ENCODE results near the gene ANKRD53.

Gene ANKRD53

DNA sequence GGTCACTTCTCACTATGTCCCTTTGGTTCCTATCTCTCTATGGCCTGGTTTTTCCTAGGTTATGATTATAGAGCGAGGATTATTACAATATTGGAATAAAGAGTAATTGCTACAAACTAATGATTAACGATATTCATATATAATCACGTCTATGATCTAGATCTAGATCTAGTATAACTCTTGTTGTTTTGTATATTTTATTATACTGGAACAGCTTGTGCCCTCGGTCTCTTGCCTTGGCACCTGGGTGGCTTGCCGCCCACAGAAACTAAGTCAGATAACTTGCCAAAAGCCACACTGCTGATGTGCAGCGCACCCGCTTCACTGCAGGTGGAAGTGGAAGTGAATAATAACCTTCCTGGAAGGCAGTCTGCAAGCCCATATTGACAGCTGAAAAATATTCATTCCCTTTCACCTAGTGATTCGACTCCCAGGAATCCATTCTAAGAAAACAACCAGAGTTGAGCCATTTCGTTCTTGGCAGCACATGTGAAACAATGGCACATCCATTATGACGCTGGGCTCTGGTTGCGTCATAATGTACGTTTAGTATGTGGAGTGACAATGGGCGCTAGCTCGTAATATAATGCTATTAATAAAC lies 725 bp upstream of the ANKRD53 start:
- no peak for DNase-seq (ENCODE audit: low spot score)
- TF ChIP-seq, protein P1, sequence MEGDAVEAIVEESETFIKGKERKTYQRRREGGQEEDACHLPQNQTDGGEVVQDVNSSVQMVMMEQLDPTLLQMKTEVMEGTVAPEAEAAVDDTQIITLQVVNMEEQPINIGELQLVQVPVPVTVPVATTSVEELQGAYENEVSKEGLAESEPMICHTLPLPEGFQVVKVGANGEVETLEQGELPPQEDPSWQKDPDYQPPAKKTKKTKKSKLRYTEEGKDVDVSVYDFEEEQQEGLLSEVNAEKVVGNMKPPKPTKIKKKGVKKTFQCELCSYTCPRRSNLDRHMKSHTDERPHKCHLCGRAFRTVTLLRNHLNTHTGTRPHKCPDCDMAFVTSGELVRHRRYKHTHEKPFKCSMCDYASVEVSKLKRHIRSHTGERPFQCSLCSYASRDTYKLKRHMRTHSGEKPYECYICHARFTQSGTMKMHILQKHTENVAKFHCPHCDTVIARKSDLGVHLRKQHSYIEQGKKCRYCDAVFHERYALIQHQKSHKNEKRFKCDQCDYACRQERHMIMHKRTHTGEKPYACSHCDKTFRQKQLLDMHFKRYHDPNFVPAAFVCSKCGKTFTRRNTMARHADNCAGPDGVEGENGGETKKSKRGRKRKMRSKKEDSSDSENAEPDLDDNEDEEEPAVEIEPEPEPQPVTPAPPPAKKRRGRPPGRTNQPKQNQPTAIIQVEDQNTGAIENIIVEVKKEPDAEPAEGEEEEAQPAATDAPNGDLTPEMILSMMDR (IDR thresholded peaks at IDR 0.05; ENCODE audit: extremely low read depth, missing control alignments): no peak

DNA sequence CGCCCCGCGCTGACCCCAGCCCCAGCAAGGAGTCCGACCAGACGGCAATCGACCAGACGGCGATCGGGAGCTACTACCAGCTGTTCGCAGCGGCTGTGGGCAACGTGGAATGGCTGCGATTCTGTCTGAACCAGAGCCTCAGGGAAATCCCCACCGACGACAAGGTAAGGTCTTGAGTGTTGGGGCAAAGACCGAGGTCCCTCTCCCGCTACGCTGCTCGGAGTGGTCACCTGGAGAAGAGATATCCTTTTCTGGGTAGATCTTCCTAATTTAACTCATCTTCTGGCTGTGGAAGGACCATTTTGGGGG lies 704 bp downstream of the ANKRD53 start:
- no peak for DNase-seq (ENCODE audit: low spot score)
- TF ChIP-seq, protein P1 (IDR thresholded peaks at IDR 0.05; ENCODE audit: extremely low read depth, missing control alignments): no peak

DNA sequence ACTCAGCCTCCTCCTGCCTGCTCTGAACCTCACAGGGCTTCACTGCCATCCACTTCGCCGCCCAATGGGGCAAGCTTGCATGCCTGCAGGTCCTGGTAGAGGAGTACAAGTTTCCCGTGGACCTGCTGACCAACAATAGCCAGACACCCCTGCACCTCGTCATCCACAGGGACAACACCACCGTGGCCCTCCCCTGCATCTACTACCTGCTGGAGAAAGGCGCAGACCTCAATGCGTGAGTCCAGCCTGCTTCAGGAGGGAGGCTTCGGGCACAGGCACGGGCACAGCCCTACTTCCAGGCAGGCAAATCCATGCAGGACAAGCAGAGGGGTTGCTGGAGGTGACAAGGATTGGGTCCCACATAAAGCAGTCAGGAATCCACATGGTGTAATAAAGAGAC lies 1.2 kb downstream of the ANKRD53 start:
- TF ChIP-seq, protein P1 (IDR thresholded peaks at IDR 0.05; ENCODE audit: extremely low read depth, missing control alignments): no peak
- DNase-seq (ENCODE audit: low spot score): no peak

DNA sequence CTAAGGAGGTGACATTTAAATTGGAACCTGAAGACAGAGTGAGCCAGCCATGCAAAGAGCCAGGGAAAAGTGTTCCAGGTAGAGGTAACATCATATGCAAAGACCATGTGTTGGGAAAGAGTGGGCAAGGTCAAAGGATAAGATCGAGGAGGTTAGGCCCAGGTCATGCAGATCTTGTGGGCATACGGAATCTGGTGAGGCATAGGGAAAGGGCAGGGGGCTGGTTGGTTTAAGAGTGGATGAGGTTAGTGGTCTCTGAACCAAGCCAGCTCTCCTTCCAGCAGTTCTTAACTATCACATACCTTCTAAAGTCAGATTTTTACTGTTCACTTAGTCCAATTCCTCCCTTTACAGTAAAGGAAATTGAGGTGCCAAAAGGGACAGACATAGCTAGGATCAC lies 3.0 kb downstream of the ANKRD53 start:
- no peak for DNase-seq (ENCODE audit: low spot score)
- TF ChIP-seq, protein P1 (IDR thresholded peaks at IDR 0.05; ENCODE audit: extremely low read depth, missing control alignments): no peak

DNA sequence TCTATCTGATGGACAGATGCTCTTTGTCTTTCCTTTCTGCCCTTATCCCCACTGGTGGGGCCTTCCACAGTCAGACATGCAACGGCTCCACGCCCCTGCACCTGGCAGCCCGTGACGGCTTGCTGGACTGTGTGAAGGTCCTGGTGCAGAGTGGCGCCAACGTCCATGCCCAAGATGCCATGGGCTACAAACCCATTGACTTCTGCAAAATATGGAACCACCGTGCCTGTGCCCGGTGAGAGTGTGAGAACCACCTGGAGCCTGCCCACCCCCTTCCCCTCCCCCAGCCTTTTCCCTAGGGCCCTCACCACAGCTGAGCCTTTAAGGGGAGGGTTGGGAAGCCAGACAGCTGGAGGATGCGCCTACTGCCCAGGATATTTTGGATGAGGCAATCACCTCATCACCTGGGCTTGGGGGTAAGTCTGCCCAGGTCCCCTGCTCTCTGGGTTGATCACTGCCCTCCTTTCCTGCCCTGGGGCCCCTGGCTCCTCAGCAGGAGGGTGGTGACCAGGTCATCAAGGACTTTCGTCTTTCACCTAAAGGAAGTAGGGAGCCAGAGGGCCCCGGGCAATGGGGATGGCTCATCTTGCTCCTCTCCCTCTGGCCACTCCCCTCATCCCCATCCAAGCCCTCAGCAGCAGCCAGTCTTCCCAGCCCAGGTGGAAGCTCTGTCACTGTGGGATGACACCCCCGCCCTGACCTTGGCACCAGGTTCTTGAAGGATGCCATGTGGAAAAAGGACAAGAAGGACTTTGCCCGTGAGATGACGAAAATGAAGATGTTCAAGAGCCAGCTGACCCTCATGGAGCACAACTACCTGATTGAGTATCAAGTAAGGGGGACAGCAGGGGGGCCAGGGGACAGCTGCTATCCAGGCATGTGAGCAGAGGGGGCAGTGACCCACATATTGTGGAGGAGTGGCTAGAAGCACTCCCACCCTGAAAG lies 3.7 kb downstream of the ANKRD53 start:
- DNase-seq (ENCODE audit: low spot score): no peak
- TF ChIP-seq, protein P1 (IDR thresholded peaks at IDR 0.05; ENCODE audit: extremely low read depth, missing control alignments): no peak

DNA sequence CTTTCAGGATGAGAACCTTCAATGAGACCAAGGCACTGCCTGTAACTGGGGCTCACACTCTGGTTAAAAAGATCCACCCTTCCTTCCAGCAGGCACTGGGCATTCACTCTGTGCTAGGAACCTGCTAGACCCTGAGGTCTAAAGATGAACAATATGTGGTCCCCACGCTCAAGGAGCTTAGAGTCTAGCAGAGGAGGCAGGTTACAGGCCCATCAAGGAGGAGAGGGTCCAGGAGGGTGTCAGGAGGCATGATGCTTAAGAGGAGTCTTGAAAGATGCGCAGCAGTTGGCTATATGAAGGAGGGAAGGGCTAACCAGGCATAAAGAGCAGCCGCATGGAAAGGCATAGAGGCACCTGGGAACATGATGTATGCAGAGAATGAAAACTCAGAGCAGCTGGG lies 4.5 kb downstream of the ANKRD53 start:
- DNase-seq (ENCODE audit: low spot score): no peak
- TF ChIP-seq, protein P1 (IDR thresholded peaks at IDR 0.05; ENCODE audit: extremely low read depth, missing control alignments): no peak

DNA sequence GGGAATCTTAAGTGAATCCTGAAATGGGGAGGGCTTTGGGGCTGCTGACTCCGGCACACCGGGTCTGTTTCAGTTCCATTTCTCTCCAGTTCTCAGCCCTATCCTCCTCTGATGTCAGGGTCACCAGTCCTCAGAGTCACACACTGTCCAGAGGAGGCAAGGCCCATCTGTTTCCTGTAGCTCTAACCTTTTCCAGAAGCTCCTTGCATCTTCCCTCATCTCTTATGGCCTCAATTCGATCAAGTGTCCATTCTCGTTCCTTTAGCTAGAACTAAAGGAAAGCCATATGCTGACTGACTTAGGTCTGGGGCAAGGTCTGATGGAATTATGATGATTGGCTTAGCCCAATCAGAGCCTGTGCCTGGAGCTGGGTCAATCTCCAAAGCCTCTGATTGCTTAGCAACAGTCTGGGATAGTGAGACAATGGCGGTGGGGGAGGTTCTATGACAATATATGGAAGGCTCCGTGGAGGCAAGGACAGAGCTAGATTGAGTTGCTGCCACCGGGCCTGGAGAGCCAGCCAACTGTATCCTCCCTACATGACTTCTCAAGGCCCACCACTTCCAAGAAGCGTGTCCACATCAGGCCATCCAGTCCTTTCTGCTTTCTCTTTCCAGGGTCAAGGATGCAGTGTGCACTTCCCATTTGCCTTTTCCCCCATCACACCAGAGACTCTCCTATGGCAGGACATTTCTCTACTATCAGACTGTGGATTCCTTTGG lies 5.2 kb downstream of the ANKRD53 start:
- no peak for DNase-seq (ENCODE audit: low spot score)
- TF ChIP-seq, protein P1 (IDR thresholded peaks at IDR 0.05; ENCODE audit: extremely low read depth, missing control alignments): no peak
